HL-60 (cell line): ENCODE results near the gene RASGEF1B.
A peak's percentile ranks its signal among the peaks of the same experiment; 100 is the strongest.

Experiments
- DNase-seq, 2 experiments: peaks; one replicate each; pipeline ENCODE4 v3.0.0-alpha.2; 2010 to 2020; ENCODE audit warnings: low read depth in 1 of 2, low spot score in 1 of 2
- H3K27ac ChIP-seq: fragments of 250-450 bp; sonication (Bioruptor Pico); replicated peaks from 2 replicates; pipeline ENCODE4 v1.5.1; 2020; ENCODE audit warnings: mild to moderate bottlenecking, moderate library complexity
- H3K27me3 ChIP-seq: fragments of 250-450 bp; sonication (Bioruptor Pico); 2 replicates; pipeline ENCODE4 v1.5.1; 2021; ENCODE audit warnings: mild to moderate bottlenecking, moderate library complexity; ENCODE audit not compliant: insufficient read depth, poor library complexity, severe bottlenecking
- H3K4me3 ChIP-seq: replicated peaks from 2 replicates; pipeline ENCODE4 v1.5.1; 2011; ENCODE audit warnings: mild to moderate bottlenecking, control low read depth, low read length; ENCODE audit not compliant: insufficient read depth
- GABPA ChIP-seq: IDR thresholded peaks from 2 replicates; pipeline ENCODE4 v1.6.1; 2012; ENCODE audit warnings: low read depth
- POLR2AphosphoS5 ChIP-seq: IDR thresholded peaks from 2 replicates; pipeline ENCODE4 v1.6.1; 2012; ENCODE audit warnings: low read depth
- SPI1 ChIP-seq: IDR thresholded peaks from 2 replicates; pipeline ENCODE4 v1.6.1; 2012; ENCODE audit warnings: low read depth, mild to moderate bottlenecking, borderline replicate concordance
- TF ChIP-seq, protein P1 (sequence below): IDR thresholded peaks from 2 replicates; pipeline ENCODE4 v1.6.1; 2012; ENCODE audit warnings: low read depth; ENCODE audit not compliant: insufficient replicate concordance
- TF ChIP-seq, protein P2 (sequence below): IDR thresholded peaks from one replicate; pipeline ENCODE4 v1.5.1; 2011; ENCODE audit warnings: low read length, control low read depth, inconsistent platforms; ENCODE audit not compliant: insufficient read depth

RASGEF1B gene

DNA sequence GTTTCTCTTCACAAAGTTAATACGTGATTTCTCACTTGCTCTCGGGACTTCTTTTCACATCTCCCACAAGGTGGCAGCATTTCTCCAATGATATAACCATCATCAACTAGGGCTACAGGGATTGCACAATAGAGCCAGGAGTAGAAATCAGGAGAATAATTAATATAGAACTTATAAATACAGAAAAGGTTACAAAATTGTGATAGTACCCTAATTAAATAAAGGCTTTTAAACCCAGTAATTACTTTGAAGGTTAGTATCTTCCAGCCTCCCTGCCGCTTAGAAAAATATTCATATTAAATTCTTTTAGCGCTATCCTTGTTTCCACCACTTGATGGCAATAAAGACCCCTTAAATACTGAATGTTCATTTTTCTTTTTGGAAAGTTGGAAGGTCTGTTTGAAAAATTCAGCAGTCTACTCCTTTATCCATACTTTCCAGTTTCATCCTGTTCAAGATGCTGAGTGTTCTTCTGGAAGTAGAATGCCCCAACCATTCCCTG is 65.8 kb downstream of the RASGEF1B start:
- TF ChIP-seq POLR2AphosphoS5 (no peak), GABPA (no peak), SPI1 (no peak)
- TF ChIP-seq, protein P1, sequence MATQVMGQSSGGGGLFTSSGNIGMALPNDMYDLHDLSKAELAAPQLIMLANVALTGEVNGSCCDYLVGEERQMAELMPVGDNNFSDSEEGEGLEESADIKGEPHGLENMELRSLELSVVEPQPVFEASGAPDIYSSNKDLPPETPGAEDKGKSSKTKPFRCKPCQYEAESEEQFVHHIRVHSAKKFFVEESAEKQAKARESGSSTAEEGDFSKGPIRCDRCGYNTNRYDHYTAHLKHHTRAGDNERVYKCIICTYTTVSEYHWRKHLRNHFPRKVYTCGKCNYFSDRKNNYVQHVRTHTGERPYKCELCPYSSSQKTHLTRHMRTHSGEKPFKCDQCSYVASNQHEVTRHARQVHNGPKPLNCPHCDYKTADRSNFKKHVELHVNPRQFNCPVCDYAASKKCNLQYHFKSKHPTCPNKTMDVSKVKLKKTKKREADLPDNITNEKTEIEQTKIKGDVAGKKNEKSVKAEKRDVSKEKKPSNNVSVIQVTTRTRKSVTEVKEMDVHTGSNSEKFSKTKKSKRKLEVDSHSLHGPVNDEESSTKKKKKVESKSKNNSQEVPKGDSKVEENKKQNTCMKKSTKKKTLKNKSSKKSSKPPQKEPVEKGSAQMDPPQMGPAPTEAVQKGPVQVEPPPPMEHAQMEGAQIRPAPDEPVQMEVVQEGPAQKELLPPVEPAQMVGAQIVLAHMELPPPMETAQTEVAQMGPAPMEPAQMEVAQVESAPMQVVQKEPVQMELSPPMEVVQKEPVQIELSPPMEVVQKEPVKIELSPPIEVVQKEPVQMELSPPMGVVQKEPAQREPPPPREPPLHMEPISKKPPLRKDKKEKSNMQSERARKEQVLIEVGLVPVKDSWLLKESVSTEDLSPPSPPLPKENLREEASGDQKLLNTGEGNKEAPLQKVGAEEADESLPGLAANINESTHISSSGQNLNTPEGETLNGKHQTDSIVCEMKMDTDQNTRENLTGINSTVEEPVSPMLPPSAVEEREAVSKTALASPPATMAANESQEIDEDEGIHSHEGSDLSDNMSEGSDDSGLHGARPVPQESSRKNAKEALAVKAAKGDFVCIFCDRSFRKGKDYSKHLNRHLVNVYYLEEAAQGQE = no peak
- TF ChIP-seq, protein P2, sequence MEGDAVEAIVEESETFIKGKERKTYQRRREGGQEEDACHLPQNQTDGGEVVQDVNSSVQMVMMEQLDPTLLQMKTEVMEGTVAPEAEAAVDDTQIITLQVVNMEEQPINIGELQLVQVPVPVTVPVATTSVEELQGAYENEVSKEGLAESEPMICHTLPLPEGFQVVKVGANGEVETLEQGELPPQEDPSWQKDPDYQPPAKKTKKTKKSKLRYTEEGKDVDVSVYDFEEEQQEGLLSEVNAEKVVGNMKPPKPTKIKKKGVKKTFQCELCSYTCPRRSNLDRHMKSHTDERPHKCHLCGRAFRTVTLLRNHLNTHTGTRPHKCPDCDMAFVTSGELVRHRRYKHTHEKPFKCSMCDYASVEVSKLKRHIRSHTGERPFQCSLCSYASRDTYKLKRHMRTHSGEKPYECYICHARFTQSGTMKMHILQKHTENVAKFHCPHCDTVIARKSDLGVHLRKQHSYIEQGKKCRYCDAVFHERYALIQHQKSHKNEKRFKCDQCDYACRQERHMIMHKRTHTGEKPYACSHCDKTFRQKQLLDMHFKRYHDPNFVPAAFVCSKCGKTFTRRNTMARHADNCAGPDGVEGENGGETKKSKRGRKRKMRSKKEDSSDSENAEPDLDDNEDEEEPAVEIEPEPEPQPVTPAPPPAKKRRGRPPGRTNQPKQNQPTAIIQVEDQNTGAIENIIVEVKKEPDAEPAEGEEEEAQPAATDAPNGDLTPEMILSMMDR = no peak
- Histone ChIP-seq H3K27me3 (no peaks in the 10 kb centered on the region), H3K4me3 (no peak overlapping the region), H3K27ac (no peak overlapping the region)
- DNase-seq = peak; percentile 49 to 53

DNA sequence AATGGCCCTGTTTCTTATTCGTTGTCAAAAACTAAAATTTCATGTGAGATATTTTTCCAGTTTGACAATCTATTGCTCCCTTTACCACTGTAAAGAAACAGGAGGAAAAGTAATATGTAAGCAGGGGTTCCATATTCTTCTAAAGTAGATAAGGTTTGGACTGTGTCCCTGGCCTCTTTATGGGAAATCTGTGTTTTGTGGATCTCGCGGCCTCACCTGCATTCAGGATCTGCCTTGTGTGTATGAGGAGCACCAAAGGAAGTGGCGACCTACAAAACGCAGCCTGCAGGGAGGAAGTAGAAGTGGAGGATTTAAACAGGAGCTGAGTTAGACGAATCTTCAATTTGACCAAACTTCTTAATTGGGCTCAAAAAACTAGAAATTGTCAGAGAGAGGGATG is 67.0 kb downstream of the RASGEF1B start:
- H3K27me3 ChIP-seq = no peaks in the 10 kb centered on the region
- H3K4me3 ChIP-seq = no peak overlapping the region
- DNase-seq = no peak
- no peak overlapping the region for H3K27ac ChIP-seq
- TF ChIP-seq, protein P2 = no peak
- TF ChIP-seq SPI1 = no peak
- no peak for TF ChIP-seq POLR2AphosphoS5
- TF ChIP-seq, protein P1 = no peak
- TF ChIP-seq GABPA = no peak

DNA sequence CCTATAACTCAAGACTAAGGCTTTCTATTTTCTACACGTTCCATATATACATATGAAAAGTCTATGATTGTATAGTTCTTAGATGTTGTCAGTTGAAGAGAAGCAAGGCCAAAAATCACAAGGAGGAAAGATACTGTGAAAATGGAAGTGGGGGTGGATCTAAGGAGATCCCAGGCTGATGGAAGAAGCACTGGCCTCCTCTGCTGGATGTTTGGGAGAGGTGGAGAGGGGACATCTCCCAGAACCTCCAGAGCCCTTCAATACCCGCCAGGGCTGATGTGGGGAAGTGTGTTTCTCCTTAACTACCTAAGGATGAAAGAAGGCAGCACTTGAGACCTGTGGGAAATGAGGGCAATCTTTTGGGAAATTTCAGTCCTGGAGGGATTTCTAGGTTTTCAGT is 67.4 kb downstream of the RASGEF1B start:
- TF ChIP-seq, protein P1 = no peak
- TF ChIP-seq GABPA (no peak), POLR2AphosphoS5 (no peak), SPI1 (no peak)
- TF ChIP-seq, protein P2 = no peak
- DNase-seq = no peak
- Histone ChIP-seq H3K4me3 (no peak overlapping the region), H3K27me3 (no peaks in the 10 kb centered on the region), H3K27ac (no peak overlapping the region)
